Activated gamma-delta T cell treated with Interleukin-2 at 50 U/mL for 16 hours (primary cell): ENCODE data around the gene SMARCC1.
A peak's percentile ranks its signal among the peaks of the same experiment; 100 is the strongest.
"Not testable (repeated sequence)": the region's sequence is repeated elsewhere in the genome, so short reads cannot be mapped to it uniquely, and the experiment has no call there.

Experiments used
- DNase-seq: peaks from one replicate; pipeline ENCODE4 v3.0.0-alpha.2; 2020

SMARCC1 gene

DNA sequence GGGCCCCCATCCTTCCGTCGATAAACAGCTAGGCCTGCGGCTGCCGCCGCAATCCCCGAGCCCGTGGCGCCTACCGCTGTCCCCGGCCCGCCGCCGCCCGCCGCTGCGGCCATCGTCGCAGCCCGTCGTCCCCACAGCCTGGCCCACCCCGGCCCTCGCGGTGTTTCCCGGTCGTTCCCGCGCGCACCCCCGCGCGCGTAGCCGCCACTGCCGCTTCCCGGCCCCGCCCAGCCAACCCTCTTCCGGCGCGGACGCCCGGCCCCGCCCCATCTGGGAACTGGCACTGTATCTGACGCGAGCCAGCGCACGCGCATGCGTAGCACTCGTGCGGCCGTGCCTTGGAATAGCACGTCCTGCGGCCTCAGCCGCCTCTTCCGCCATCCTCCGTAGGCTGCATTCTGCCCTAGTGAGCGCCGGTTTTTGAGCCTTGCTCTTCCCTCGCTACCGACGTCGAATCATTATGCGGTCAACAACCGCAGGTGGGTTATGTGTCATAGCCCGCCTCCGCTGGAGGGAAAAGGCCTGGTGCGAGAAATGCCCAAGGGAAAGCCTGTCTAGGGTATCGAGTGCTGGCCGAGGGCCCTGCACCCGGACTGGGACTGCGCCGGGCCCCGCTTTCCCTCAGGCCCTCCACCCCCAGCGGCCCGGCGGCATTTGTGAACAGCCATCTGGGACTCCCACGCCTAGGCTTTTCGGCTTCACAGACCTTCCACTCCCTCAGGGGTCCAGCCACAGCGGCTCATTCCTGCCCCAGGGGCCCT lies at the start of gene SMARCC1:
Gene SMARCC1, minus strand, starts transcription at position 209 of the 761 bp plus-strand sequence. Its CDS starts 96 bp downstream, at position 113.
- peak; percentile 97 for DNase-seq

DNA sequence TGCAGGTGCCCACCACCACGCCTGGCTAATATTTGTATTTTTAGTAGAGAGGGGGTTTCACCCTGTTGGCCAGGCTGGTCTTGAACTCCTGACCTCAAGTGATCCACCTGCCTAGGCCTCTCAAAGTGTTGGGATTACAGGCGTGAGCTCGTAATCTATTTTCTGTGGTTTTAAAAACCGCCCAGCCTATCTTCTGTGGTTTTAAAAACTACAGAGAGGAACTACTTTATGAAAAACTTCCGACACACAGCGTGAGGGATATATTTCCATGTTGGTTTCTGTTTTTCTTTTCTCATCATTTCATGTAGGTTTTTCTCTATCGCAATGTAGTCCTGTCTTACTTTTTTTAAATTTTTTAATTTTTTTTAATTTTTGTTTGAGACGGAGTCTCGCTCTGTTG lies 47.8 kb upstream of the SMARCC1 start:
- not testable (repeated sequence) for DNase-seq

DNA sequence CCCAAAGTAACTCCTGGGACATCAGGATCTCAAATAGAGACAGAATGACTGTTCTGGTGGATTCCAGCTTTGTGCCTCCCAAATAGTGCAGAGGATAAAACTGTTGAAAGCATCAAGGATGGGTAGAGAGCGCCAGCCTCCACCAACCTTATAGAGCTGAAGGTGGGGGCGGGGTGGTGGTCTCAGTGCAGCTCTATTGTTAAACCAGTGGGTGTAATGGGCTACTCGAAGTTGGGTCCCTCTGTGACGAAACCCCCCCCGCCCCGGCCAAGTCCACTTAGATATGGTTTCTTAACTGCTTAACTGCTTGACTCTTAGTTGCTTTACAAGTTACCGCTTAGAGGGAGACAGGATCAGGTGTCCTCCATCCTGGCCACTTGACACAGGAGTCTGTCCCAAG lies 43.9 kb upstream of the SMARCC1 start:
- no peak for DNase-seq

DNA sequence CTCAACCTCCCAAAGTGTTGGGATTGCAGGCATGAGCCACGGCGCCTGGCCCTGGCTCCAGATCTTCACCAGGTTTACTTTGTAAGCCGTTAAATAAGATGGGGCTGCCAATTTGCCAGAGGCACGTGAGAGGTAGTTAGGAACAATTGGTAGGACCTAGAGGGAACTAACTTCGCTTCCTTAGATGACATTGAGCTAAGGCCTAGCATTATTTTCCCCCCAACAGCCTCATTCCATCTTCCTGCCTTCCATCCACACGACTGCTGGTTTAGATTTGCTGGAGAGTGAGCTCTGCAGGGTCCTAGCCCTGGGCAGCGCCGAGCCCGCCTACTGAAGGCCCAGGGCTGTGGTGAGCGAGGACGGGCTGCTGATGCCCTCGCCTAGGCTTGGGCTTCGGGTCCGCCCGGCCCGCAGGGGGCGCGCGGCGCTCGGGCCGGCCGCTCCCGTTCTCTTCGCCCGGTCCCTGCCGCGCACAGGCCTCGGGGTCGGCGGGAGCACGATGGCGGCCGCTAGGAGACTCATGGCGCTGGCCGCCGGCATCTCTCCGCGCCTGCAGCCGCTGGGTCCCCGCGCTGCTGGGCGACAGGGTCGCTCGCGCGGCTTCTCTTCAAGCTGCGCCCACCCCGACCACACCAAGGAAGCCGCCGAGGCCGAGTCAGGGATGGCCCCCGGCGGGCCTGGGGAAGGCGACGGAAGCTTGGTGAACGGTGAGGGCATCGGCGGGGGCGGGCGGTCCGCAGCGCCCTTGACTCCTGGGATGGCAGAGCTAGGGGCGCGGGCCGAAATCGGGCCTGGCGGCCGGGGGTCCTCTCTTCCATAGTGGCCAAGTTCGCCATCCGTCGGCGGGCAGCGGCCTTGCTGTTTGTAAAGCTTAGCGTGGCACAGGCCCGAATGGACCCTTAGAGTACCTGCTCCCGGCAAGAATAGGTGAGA lies 43.1 kb upstream of the SMARCC1 start:
- DNase-seq, result peak; percentile 71

DNA sequence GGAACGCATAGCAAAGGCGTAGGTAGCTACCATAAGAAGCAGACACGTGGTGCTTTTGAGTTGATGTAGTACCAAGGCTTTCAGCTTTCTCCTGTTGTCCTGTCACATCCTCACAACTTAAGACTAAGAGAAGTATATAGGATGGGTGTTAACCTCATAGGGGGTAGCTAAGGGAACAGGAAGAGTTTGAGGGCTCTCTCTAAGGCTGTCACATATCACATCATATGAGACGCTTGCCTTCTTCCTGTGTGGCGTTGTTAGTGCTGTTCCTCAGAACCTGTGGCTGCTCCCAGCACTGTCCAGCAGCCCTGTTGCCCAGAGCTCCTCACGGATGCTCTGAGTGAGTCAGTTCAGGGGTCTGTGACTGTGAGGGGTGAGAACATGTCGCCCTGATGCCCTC lies 35.9 kb upstream of the SMARCC1 start:
- DNase-seq, result no peak

DNA sequence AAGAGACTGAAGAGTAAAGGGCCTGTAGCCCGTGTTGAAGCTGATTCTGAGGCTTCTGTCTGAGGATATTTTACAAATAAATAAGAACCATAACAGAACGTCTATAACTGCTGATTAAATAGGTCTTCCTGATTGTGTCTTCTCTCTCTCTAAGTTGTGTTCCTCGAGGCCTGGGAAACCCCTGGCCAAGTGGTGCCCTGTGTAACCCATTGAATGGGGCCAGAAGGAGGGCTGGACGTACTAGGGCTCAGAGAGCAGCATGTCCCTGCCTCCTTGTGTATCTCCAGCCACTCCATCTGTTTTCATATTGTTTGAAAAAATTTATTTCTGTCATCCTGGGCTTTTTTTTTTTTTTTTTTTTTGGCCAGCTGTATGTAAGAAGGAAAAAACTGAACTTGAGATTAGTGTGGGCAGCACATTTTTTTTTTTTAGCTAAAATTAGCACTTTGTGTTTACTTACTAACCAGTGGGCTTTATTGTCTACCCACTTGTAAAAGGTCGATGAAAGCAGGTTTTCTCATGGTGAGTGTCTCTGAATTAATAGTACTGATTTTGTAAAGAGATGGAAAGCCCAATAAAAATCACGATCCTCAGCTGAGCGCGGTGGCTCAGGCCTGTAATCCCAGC lies 32.0 kb upstream of the SMARCC1 start:
- no peak for DNase-seq

DNA sequence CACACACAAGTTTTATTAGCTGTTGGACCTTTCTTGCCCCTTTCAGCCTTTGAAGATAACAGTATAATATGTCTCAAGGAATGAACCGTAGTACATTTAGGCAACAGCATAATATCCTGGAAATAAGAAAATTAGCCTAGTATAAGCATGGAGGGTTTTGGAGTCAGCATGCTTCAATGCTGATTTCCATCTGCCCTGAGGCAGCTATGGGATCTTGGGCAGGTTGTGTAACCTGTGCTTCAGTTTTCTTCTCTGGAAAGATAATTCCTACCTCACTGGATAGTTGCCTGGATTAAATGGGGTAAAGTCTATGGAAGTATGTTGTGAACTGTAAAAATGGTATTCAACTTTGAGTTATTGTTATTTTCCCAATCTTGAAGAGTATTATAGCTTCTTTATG lies 22.9 kb upstream of the SMARCC1 start:
- DNase-seq, result no peak

DNA sequence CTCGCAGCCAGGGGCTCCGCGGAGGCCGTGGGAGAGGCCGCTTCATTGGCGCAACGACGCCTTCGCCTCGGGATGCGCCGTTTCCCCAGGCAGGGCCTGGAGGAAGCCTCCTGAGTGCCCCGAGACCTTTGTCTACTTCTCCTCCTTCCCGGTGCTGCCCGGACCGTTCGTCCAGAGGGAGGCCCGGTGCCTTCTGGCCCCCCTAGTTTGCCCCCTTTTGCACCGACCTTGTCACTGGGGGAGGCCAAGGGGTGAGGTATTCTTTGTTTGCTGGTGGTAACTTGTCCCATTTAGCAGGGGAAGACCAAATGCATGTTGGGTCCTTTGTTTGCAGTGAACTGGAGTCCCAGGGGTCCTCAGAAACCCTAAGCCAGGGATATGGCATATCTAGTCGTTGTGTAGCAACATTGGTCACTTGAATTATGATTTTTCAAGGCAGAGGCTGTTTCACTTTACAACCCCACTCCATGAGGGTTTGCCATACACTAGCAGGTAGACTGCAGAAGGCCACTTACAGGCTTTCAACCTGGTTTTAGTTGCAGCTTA lies 21.9 kb upstream of the SMARCC1 start:
- DNase-seq, result peak; percentile 21

DNA sequence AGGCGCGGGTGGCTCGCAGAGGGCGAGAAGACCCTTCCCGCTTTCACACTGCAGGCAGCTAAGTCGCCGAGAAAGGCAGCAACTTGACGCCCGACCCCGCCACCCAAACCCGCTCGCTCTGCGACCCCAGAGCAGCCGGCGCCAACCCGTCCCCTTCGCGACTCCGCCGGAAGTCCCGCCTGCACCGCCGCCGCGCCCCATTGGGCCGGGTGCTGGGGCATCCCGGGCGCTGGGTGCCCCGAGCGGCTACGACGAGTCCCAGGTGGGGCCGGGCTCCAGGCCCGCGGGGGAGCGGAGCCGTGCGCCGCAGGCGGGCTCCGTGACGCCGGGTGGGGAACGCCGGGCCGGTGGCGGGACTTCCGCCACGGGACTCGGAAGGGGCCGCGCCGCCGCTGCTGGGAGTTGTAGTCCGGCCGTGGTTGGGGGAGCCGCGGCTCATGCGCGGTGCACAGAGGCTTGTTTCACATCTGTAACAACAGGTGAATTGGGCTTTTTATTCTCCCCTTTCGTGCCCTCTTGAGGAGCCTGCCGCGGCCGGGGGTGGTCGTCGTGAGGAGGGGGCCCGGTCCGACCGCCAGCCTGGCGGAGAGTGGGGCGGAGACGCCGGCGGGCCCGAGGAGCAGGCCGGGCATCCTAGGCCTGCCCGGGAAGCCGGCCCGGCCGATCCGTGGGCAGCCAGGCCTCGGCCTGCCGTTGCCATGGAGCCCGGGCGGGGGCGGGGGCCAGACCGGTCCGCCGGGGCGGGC lies 21.2 kb upstream of the SMARCC1 start, which contains the start of gene DHX30:
Gene DHX30, plus strand, starts transcription at position 405 of the 746 bp plus-strand sequence. CDS start 7,546 bp downstream, outside the sequence.
- peak; percentile 78 for DNase-seq

DNA sequence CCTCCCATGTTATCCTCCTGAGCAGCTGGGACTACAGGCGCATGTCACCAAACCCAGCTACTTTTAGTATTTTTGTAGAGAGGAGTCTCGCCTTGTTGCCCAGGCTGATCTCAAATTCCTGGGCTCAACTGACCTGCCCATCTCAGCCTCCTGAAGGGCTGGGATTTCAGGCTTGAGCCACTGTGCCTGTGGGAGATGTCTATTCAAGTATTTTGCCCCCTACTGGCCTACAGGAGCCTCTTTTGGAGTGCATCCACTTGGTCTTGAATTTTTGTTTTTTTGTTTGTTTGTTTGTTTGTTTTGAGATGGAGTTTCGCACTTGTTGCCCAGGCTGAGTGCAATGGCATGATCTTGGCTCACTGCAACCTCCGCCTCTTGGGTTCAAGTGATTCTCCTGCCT lies 18.0 kb upstream of the SMARCC1 start:
- no peak for DNase-seq

DNA sequence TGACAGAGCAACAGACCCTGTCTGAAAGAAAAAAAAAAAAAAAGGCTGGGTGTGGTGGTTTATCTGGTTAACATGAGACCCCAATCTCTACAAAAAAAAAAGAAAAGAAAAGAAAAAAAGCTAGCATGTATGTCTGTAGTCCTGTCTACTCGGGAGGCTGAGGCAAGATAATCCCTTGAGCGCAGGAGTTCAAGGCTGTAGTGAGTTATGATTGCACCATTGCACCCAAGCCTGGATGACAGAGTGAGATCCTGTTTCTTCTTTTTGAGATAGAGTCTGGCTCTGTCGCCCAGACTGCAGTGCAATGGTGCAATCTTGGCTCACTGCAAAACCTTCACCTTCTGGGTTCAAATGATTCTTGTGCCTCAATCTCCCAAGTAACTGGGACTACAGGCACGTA lies 12.9 kb upstream of the SMARCC1 start:
- DNase-seq, result no peak

DNA sequence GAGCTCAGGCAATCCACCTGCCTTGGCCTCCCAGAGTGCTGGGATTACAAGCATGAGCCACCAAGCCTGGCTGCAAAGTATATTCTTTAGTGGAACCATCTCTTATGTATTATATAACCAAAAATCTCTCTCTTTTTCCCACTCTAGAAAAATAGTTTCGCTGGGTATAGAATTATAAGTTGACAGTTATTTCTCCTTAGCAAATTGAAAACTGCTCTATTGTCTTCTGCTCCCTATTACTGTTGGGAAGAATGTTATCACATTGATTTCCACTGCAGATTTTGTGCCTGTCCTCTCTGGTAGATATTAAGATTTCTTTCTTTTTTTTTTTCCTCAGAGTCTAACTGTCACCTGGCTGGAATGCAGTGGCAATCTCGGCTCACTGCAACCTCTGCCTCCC lies 11.0 kb upstream of the SMARCC1 start:
- no peak for DNase-seq

DNA sequence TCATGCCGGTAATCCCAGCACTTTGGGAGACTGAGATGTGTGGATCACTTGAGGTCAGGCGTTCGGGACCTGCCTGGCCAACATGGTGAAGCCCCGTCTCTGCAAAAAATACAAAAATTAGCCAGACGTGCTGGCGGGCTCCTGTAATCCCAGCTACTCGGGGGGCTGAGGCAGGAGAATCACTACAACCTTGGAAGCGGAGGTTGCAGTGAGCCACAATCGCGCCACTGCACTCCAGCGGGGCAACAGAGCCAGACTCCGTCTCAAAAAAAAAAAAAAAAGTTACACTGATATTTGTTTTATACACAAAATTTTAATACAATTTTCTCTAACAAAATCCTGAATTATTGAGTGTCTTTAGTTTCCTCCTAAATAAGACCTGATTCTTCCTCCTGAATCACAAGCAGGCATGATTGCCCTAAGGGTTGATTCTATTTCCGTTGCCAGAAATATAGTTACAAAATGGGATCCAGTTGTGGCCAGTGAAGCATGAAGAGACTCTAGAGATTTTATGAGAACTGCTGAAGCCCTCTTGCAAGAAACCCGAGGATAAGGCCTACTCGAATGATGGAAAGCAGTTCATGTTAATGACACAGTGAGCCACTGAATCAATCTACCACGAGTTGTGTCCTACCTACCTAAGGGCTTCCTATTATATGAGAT lies 9.6 kb upstream of the SMARCC1 start:
- no peak for DNase-seq

DNA sequence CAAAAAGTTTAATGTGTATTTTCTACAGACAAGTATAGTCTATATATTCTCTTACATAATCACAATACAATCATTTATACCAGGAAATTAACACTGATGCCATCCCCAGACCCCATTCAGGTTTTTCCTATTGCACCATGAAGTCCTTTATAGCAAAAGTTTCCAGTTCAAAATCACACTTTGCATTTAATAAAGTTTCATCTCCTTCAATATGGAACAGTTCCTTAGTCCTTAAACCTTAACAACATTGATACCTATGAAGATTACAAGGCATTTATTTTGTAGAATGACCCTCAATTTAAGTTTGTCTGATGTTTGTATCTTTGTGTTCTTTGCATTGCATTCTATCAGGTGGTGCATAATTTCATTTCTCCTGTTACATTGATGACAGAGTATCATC lies 2.0 kb upstream of the SMARCC1 start:
- DNase-seq, result no peak

DNA sequence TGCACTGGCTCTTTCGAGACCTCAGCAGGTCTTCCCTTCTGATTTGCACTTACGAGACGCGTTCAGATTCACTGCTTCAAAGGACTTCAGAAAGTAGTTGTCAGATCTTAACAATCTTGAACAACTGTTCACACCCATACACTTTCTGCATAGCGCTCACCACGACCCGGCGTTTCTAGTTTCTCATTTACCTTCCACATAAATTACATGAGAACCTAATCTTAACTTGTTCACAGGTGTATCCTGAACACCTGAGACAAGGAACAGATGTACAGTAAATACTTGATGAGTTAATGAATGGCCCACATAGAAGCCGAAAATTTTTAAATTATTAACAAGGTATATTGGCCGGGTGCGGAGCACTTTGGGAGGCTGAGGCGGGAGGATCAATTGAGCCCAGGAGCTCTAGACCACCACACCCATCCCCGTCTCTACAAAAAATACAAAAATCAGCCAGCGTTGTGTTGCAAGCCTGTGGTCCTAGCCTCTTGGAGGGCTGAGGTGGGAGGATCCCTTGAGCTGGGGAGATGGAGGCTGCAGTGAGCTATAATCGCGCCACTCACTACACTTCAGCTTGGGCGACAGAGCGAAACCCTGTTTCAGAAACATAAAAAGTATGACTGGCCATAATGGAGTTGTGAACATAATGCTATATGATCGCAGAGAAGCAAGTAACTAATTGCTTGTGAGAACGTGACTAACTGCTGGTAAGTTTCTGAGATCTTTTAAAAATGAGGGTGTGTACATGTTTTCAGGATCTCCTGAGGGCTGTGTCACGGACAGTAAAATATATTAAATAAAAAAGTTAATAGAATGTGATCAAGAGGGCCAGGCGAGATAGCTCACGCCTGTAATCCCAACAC lies 984 bp upstream of the SMARCC1 start:
- DNase-seq, result no peak

DNA sequence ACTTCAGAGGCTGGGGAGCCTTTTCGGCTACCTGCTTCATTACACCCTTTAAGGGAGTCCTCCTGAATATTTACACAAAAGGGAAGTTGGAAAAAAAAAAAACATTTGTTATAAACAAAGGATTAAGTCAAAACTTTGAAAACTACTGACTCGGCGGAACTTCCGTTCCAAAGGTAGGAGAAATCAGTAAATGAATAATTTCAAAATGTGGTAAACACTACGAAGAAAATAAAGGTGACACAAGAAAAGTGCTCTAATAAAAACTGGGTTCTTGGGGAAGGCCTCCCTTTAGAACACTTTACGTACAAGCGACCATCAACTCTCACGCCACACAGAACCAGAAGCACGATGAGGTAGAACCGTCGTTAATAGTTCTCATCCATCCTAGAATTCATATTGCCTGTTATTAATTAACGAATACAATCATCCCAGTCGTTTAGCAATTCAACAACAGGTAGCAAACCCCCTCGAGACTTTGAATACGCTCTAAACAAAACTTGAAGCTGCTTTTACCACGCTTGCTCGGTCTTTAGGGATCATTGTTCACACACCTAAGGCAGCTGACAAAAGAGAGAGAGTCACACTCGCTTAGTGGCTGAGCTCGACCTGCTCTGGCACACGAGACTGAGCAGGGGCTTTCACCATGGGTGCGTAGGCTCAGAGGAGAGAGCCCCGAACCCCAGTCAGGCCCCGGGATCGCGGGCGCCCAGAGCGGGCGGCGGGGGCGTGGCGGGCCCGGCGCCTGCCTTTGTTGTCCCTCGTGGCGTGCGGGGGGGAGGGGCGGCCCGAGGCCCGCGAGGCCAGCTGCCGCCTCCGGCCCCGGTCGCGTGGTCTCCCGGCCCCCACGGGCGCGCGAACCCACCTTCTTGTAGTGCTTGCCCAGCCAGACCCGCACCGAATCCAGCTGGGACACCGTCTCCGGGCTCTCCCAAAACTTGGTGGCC lies 680 bp downstream of the SMARCC1 start:
- peak; percentile 48 for DNase-seq

DNA sequence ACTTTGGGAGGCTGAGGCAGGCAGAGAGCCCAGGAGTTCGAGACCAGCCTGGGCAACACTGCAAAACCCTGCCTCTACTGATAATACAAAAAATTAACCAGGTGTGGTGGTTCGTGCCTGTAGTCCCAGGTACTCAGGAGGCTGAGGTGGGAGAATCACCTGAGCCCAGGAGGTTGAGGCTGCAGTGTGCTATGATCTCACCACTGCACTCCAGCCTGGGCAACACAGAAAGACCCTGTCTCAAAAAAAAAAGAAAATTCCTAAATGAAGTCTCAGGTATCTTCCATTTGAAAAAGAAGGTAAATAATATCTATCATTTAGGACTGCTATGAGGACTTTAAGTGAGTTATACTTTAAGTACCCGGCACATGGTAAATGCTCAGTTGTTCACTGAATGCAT lies 2.9 kb downstream of the SMARCC1 start:
- DNase-seq, result no peak

DNA sequence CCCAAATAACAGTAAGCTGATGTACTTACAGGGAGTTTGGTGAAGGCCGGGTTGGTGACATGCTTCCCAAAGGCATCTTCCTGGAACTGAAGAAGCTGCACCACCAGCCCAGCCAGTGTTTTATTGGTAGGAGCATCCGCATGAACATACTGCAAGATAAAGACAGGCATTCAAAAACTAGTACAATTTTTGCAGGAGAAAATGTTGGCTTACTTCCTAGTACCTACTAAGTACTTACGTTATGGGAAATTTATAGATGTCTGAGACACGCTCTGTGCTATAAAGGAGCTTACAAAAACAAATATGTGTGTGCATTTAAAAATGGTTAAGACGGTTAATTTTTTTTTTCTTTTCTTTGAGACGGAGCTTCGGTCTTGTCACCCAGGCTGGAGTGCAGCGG lies 8.9 kb downstream of the SMARCC1 start:
- no peak for DNase-seq

DNA sequence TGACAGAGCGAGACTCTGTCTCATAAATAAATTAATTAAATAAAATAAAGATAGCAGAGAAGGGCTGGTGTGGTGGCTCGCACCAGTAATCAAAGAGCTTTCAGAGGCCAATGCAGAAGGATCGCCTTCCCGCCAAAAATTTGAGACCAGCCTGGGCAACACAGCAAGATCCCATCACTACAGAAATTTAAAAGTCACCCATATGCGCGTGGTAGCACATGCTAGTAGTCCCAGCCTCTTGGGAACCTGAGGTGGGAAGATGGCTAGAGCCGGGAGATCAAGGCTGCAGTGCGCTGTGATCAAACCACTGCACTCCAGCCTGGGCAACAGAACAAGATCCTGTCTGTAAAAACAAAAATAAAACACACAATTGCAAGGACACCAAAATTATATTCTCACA lies 9.6 kb downstream of the SMARCC1 start:
- DNase-seq, result no peak

DNA sequence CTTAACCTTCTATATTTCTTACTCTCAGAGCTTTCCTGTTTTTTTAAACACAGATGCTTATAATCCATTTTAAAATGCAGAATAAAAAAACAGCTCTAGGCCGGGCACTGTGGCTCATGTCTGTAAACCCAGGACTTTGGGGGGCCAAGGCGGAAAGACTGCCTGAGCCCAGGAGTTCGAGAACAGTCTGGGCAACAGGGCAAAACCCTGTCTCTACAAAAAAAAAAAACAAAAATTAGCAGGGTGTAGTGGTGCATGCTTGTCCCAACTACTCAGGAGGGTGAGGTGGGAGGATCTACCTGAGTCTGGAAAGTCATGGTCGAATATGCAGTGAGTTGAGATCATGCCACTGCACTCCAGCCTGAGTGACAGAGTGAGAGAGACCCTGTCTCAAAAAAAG lies 15.5 kb downstream of the SMARCC1 start:
- no peak for DNase-seq
